Putamen (tissue), 1 donor: ENCODE measurements around the gene MAGI1.

Experiments used
- DNase-seq: peaks from one replicate; pipeline ENCODE4 v3.0.0-alpha.2; 2016; ENCODE audit warnings: low spot score

Gene MAGI1

DNA sequence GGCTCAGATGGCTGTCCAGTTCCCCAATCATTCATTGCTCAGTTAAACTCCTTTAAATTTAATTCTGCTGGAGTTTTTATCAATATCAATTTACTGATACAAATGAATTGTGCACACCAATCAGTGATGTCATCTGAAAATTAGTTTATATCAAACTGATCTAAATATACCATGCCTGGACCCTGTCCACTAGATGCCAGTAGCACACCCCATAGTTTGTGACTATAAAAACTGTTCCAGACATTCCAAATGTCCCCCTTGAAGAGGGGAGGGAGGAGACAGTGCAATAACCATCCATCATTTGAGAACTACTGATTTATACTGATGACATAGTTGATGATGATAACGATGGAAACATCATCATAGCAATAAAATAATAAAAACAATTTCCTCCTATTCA lies 232.1 kb downstream of the MAGI1 start:
- no peak for DNase-seq

DNA sequence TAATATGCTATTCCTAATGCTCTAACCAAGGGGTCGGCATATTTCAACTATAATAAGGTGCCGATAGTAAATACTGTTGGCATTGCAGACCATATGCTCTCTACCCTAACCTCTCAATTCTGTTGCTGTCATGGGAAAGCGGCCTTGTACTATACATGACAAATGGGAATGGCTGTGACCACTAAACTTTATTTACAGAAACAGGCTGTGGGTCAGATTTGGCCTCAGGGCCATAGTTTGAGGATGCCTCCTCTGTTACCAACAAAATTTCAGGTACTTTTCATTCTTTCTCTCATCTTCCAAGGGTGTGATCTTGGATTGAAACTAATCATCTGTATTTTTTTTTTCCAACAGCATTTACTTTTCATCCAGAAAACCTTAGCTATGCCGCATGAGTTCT lies 242.0 kb downstream of the MAGI1 start:
- DNase-seq = no peak

DNA sequence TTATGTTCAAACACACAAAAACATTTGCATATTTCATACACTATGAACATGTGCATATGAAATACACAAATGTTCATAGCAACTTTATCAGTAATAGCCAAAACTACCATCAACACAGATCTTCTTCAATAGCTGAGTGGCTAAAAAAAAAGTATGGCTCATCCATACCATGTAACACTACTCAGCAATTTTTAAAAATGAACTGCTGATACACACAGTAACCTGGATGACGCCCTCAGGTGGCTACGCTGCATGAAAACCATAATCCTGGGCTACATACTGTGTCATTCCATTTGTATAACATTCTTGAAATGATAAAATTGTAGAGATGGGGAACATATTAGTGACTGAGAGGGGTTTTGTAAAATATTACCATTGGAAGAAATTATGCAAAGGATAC lies 243.6 kb downstream of the MAGI1 start:
- no peak for DNase-seq

DNA sequence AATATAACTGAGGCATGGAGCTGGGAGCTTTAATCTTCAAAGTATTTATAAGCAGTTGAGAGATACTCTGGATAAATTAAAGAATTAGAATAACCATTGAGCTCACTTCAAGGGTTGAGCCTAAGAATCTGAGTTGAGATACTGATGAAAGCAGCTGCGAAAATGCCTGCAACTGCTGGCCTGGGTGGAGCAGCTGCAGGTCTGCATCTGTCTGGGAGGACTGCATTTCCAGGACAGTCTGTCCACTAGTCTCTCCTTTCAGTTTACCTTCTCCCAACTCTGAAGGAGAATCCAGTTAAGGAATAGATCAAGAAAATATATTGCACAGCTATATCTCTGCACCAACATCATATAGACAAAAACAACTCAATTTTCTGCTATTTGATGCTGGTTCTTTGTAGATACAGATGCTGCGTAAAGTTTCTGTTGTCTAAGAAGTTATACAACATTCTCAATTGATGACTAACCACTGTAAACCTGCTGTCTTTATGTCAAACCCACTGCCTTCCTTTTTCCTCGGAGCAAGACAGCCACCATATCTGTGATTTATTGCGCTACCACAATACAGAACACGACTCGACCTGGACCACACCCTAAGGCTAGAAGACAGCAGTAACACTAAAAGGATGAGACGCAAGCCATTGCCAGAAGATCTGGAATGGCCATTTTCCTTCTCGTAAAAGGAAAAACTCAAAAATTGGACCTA lies 245.1 kb downstream of the MAGI1 start:
- DNase-seq = no peak

DNA sequence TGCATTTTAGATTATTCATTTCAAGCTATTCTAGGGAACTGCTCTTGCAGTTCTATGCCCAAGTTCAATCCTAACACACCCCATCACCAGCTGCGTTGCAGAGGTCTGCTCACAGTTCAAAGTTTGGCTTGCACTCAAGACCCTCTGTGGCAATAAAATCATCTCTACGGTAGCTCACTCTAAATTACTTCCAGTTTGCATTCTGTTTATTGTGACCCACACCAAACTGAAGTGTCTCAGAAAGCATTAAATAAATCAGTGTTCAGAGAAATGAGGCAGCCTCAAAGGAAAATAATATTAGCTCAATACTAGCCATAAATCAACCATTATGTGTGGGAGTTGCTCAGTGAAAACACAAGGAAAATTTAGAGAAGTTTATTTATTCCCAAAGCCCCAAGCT lies 250.3 kb downstream of the MAGI1 start:
- no peak for DNase-seq

DNA sequence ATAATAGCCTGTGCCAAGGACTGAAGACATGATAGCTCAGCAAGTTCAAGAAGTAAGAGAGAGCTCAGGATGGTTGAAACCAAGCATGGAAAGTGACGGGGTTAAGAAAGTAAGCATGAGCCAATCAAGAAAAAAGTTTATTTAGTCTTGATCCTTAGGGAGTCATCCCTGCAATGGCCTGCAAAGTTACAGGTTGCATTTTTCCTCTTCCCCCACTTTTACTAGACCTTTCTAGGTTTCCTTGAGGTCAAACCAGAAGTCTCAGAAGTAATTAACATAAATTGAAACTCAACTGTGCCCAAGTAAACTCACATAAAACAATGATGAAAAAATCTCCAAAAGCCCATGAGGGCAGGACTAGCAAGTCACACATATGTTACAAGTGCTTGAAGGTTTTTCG lies 250.9 kb downstream of the MAGI1 start:
- no peak for DNase-seq

DNA sequence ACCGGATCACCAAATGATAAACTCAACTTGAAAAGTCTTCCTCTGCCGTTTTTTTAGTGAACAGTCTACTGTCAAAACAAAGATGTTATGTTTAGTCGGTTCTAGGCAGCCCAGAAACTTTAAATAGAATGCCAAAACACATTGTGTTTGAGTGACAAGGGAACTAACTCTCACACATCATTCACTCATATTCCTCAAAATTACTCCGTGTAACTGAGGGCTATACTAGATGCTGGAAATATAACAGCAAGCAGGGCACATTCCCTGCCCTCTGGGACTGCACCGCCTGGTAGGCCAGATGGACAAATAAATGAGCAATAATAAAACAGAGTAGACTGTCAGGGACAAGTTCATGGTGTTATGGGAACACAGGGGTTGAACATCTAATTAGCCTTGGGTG lies 251.4 kb downstream of the MAGI1 start:
- DNase-seq = no peak

DNA sequence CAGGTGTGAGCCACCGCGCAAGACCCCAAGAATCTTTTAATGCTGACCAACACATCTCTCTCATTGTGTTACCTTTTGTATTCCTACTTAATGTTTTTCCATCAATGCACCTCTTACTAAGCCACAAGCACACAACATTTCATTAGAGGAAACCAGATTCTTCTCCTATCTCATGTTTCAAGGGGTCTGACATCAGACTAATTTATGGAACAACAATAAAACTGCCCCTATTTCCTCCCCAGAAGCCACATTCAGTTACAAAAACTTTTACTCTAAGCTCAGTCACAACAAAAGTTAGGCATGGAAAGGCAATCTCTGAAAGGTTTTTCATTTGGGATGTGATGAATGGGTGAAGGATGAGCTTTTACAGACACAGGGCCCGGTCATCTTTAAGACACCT lies 251.8 kb downstream of the MAGI1 start:
- no peak for DNase-seq

DNA sequence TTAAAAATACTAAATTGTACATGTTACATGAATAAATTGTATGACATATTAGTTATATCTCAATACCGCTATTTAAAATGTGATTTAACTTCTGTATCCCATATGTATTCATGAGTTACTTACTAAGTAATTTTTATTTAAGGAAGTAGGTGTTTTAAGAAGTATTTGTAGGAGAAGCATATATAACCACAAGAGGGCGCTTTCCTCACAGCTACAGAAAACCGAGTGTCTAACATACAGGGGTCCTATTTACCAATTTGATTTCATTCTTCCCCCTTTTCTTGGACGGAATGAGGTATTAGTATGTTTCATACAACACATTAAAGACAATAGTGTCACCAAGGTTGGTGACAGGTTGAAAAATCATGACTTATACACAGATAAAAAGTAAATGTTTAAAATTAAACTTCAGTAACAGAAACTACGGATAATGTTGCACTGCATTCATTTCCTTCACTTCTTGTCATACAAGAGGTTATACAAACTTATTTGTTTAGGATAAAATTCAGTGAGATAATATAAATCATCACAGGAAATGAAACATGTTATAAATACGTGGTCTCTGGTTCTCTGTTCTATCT lies 253.6 kb downstream of the MAGI1 start:
- DNase-seq = peak; percentile 46

DNA sequence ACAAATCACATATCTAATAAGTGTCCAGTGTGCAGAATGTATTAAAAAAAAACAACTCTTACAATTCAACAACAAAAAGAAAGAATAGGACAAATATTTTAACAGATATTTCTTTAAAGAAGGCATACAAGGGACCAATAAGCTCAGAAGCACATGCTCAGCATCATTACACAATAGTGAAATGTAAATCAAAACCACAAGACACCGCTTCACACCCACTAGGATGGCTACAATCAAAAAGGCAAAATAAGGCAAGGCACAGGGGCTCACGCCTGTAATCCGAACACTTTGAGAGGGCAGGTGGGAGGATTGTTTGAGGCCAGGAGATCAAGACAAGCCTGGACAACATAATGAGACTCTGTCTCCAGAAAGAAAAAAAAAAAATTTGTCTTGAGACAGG lies 255.6 kb downstream of the MAGI1 start:
- DNase-seq = no peak

DNA sequence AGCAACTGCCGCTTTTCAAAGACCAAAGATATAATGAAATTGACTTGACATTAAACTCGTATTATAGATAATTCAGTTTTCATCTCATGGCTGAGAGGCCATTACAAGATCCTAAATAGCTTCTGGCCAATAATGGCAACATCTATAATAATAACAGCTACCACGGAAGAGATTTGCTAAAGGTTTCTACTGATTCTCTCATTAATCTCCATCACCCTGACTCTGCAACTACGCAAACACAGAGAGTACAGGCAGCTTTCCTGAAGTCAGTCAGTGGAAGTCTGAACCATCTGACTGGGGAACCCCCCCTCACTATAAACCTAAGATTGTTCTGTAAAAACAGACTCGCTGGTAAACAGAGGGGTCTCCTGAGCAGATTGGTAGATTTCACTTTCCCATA lies 257.1 kb downstream of the MAGI1 start:
- no peak for DNase-seq

DNA sequence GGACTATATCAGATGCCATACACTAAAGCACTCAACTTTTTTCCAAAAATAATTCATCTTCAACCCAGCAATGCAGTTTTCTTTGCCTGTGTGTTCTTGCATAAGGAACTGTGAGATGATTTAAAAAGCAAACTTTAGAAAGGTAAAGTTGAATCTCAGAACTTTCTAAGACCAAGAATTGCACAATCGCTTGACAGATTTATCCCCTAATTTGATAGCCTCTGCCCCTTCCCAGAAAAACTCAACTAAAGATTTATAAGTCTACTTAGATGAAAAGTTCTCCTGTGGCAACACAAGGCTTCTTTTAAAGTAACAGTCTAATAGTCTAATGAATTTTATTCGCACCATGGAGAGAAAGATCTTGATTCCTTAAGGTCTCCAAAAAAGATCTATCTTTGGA lies 259.3 kb downstream of the MAGI1 start:
- DNase-seq = no peak

DNA sequence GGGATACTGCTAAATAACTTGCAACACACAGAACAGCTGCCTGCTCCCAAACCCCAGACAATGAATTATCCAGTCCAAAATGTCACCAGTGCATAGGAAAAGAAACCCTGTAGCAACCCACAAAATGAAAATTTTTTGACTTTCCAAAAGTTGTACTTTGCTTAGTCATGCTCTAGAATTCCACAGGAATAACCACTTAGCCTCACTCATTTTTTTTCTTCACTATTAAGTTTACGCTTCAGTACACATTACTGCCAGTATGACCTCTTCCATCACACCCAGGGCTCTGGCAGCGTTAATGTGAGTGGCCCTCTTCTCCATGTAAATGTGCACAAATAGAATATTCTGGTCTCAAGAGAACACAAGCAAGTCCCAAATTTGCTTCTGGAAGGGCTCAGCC lies 259.8 kb downstream of the MAGI1 start:
- no peak for DNase-seq

DNA sequence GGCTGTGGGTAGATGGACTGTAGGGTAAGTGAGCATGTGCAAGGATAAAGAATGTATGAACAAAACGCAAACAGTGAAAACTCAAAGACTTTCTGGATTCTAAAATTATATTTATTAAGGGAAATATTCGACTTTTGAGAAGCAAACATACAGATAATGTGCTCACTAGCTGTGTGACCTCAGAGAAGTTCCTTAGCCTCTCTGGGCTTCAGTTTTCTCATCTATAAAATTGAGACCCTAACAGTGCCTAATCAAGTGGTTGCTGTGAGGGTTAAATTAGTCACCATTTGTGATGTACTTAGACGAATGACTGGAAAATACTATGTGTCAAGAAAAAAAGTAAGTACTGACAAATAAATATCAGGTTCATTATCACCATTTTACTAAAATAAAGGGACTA lies 261.7 kb downstream of the MAGI1 start:
- DNase-seq = no peak

DNA sequence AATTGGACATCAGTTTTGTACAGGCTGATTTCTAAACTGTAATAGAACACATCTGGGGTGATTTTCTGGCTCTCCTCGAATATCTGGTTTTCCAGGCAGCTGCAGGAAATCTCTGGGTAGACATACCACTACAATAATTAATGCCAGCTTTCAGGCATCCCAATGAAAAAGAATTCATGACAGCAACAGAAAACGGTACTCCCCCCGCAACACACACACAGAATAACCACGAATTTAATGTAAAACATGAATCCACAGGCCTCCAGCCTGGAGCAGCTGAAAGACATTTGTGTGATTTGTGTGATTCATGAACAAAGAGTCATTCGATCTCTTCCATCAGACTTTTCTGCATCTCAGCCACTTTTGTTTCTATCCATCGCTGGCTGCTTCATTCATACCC lies 262.2 kb downstream of the MAGI1 start:
- DNase-seq = no peak

DNA sequence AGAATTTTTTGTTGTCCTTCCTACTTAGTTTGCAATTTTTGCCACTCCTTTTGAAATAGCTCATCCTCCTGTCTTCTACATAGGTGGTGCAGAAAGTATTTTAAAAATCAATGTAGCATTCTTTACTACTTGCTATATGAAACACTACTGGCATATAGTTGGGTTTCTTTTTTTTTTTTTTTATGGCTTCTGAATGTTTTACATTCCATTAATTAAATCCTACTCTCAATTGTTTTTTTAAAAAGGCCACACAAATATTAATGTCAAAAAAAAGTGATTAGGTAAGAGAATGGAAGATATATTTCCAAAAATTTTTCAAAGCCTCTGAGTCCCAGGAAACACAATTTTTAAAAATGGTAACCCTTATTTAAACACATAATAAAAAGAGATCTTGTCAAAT lies 262.6 kb downstream of the MAGI1 start:
- DNase-seq = no peak

DNA sequence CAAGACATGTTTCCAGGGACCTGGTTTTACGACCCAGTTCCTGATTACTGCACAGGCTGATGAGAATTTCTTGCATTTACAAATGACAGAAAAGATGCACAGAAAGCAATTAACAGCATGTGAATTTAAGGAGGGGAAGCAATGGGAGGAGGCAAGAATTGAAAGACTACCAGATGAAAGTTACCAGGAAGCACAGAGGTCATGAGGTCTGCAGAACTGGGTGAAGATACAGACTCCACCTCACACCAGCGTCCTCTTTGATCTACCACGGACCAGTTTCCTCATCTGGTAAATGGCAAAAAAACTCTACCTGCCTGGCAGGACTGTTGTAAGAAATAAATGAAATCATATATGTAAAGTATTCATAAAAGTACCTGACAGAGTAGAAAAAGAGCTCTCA lies 266.0 kb downstream of the MAGI1 start:
- no peak for DNase-seq

DNA sequence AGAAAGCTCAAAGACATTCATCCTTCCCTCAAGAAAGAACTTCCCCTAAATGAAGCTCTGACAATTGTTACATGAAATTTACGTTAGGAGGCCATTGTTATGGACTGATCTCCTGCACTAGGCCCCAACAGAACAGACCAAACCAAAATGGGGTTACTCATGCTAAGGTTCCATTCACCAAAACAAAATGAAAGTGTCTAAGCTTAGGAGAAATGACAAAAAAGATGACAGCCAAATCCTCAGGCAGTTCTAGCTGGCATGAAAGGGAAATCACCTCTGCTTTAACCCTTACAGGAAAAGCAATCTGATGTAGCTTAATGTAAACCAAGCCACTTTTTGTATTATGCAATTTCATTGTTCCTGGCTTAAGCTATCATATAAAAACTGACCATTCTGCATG lies 271.2 kb downstream of the MAGI1 start:
- no peak for DNase-seq

DNA sequence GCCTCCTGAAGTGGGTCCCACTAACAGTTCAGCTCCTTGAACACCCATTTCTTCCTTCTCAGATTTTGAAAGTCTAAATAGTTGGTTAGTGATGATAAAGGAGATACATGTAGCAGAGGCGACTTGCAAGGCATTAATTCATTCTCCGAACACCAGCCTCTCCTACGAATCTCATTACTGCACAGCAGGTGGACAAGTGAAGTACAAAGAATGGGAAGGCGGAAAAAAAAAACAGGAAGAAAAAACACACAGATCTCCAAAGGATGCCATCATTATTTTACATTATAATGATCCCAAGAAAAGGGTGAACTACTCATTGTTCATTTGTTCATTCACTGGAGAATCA lies 276.5 kb downstream of the MAGI1 start:
- no peak for DNase-seq

DNA sequence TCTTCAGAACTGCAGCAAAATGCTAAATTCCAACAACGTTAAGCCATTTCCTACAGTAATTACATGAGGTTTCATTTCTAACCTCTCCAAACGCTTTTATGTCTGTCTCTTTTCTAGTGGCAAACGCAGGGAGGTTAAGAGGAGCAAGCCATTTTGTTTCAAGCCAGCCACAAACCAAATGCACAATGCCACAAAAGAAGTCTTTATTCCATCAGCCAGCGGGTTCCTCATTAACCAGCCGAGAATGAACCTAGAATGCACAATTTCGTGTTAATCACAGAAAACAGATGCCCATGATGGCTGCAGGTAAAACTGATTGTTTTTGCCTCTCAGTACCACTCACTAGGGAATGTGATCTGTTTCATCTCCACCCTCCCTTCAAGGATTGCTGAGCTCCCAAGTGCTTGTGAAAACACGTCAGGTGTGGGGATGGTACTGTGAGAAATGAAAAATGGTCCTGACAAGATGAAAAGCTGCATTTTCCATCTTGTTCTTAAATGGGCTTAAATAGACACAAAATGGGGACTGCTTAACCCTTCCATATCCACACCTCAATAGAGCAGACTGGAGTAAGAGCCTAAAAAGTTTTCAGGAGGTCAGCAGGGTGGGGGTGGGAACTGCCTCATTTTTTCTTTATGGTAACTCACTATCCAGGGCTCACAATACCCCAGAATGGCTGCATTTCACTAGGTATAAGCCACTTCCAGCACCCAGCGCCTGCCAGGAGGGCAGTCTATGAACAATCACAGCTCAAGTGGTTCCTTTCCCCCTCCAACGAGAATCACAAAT lies 277.1 kb downstream of the MAGI1 start:
- peak; percentile 42 for DNase-seq

DNA sequence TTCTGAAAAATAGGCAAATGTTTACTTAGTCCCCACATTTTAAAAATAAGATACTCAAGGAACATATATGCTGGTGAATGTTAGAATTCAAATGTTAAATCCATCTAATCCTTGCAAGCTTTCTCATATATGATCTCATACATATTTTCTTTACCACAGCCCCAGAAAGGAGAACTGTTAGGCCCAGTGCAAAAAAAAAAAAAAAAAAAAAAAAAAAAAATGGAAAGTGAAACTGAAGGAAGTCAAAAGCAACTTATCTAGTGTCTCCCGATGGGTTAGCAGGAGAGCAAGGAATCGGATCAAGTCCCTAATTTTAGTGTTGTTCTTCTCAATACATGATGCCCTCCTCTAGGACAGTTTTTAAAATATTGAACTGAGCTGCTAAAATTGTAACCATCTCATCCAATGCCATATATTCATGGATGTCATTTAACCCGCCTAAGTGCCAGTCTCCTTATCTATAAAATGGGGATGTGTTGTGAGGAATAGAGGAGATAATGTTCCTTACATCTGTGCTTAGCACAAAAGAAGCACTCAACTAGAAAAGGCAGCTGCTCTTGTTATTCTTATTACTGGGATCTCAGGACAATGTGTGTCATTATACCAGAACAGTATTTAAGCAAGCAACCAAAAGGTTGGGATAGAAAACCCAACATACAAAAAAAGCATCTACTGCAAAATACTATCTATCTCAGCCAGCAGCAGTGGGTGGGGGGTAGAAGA lies 279.7 kb downstream of the MAGI1 start:
- peak; percentile 71 for DNase-seq

DNA sequence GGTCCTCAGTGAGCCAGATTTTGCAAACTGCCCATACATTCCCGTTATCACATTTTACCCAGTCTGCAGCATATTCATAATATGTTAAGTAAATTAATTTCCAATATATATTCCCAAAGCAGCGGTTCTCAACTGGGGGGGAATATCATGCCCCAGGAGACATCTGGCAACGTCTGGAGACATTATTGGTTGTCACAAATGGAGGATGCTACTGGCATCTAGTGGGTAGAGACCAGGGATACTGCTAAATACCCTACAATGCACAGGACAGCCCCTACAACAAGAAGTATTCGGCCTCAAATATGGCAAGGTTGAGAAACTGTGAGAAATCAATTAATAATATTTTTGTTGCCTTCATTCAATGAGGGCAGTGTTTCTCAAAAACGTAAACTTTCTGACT lies 280.3 kb downstream of the MAGI1 start:
- DNase-seq = peak; percentile 30

DNA sequence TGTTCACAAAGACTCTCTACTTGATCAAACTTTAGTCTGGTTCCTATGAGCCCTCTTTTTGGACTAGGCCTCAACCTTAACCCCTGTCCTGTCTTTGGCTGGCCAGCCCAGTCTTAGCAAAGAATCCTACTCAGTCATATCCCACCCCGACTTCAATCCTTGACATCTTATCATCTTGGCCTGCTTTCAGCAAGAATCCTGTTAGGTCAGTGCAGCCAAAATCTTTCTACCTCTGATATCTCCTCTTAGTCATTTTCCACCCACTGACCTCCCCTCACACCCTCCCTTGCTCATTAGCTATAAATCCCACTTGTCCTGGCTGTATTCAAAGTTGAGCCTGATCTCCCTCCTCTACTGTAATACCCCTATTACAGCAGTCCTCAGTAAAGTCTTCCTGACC lies 286.1 kb downstream of the MAGI1 start:
- DNase-seq = no peak
